GM18909 (cell line): ENCODE measurements around the gene TTLL6.
"Not testable (repeated sequence)": the region's sequence is repeated elsewhere in the genome, so short reads cannot be mapped to it uniquely, and the experiment has no call there.

Source experiments
- ATAC-seq: cut with Tn5 transposase; IDR thresholded peaks from one replicate; pipeline ENCODE4 v1.9.1; 2021; ENCODE audit warnings: mild to moderate bottlenecking; ENCODE audit not compliant: unreplicated experiment, poor library complexity

TTLL6 gene

DNA sequence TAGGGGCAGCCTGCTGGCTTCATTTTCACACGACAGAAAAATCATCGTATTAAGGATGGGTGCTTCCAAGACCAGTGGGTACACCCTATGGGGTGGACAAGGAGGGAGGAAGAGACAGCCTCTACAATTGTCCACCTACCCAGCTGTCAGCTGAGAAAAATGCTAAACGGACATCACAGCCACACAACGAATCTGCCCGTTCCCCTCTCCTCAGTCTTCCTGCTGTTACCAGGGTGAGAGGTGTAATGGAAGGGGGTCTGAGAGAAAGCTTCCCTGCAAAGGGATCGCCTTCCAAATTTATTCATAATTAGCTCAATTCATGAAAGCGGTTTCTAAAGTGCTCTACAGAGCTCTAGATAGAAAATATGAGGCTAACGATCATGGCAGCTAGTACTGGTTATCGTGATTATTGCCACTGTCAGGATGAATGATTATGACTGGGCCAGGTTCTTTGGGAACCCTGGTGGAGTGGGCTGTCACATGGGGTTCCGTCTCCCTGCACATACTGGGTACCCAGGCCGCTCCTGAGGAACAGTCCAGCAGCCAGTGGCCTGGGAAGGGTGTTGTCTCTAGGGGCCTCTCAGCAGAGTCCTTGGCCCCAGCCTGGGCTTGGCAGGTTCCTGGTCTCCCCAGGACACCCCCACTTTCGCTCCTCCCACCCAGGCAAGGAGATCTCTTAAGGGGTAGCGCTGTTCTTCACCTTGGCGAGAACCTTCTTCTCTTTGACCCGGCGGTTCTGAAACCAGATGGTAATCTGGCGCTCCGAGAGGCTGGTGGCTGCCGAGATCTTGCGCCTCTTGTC is 90.7 kb downstream of the TTLL6 start:
- ATAC-seq = no peak

DNA sequence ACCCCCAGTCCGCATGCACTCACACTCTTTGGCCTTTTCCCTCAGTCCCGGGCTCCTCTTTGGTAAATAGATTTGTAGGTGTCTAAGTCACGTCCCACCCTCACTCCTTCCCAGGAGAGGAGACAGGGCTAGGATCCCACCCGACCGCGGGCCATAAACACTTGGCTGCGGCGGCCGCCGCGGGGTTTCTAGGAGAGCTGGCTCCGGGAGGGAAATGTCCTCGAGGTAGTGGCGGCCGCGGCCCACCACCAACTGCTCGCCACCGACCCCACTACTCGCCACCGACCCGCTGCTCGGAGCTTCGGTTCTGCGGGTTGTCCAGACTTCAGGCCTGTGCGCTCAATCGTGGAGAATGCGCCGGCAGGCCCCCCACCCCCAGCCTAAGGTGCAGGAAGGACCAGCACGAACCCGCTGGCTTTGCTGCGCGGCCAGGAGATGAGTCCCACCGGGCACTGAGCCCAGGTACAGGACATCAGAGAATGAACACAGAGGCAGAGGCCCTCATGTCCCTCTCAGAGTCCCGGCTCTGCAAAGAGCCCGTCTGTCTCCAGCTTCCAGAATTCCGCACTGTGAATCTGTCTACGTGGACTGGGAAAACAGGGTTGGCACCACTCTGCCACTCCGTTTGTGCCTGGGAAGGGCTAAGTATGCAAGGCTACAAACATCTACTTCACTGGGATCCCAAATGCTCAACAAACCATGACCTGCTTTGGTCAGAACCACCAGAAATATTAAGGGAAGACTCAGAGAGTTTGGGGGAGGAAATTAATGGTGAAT is 91.6 kb downstream of the TTLL6 start:
- no peak for ATAC-seq

DNA sequence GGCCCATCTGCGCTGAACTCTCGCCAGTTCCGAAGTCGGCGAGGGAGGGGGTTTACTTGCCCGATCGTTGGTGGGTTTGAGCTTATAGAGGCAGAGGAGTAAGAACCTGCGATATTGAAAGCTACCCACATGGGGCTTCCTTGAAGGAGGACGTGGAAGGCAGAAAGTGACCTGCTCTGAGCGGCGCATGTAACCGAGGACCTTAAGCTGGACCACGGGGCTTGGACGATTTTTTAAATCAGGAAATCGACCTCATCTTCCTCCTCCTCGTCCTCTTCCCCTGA is 92.1 kb downstream of the TTLL6 start:
- no peak for ATAC-seq

DNA sequence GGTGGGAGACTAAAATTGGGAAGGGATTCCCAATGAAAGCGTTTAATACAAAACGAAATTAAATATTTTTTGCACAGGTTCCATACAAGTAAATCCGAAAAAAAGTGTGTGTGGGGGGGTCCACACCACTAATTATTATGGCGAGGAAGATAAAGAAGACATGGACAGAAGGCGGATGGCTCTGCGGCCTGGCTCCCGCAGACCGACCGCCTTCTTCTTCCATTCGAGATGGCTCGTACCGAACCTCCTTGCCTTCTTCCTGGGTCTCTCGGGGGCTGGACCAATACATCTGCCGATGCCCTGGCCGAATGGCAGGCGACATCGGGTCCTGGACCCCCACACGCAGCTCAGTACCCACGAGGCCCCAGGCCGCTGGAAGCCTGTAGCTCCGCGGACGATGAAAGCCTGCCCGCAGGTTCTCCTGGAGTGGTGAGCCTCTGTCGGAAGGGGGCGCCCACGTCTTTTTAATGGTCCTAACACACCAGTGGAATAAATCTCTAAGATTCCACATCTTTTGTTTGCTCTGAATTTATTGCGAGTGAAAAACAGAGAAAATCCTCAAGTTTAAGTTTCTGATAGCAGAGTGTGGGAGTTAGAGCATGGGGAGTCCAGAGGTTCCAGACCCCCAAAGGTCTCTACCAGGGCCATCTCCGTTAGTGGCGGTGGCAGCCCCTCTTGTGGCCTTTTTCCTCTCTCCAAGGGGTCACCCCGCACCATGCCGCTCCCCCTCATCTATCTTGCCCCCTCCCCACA is 92.6 kb downstream of the TTLL6 start:
- ATAC-seq = no peak

DNA sequence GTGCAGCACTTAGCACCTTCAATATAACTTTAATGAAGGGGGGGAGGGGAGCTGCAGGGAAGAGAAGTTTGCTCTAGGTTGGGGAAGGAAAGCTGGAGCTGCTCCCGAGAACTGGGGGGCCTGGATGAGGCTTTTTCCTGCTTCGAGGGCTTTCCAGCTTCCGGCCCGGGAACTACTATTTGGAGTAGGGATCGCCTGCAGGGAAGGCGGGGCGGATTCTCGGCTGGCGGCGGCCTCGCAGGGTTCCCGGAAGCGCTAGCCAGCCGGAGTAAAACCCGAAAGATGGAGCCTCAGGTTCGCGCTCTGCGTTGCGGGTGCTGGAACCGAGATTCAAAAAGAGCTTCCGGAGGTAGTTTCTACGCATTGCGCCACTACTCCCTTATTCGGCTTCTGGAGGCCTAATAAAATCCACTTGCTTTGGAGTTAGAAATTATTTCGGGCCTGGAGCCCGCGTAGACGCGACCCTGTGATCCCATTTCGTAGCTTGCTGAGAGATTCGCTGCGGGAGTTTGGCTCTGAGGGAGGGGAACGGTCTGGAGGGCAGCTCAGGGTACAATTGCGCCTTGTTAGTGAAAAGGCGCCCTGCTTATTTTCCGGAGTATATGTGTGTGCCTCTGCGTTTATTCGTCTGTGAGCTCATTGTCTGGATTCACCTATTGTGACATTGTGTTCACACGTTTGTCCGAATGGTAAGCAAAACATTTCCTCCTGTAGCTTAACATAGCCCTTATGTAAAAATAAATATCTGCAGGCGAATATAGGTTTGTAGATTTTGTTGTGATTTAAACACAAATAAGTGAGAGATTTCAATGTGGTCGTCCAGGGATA is 93.4 kb downstream of the TTLL6 start:
- ATAC-seq = no peak

DNA sequence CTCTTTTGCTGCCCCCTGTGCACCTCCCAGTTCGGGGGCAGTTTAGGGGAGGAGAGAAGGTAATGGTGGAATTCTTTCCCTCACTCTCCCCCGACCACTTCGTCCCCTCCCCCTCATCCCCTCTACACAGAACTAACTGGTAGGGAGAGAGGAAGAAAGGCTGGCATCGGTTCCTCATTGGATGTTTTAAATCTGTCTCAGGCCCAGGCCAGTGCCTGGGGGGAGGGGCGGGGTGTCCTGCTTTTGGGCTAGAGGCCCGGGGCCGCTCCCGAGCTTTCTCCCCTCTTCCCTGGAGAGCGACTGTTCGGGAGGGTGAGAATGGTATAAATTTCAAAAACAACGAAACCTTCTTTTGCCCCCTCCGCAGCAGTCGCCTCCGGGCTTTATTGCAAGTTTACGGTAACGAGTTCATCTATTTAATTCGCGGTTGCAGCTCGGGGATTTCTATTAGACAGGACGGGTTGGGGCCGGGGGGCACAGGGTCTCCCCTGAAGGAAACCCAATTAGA is 94.1 kb downstream of the TTLL6 start, which contains the start of gene PRAC2:
PRAC2 (plus strand) TSS at position 271 of the 508 bp plus-strand sequence. CDS start 1,226 bp downstream, outside the sequence.
- no peak for ATAC-seq

DNA sequence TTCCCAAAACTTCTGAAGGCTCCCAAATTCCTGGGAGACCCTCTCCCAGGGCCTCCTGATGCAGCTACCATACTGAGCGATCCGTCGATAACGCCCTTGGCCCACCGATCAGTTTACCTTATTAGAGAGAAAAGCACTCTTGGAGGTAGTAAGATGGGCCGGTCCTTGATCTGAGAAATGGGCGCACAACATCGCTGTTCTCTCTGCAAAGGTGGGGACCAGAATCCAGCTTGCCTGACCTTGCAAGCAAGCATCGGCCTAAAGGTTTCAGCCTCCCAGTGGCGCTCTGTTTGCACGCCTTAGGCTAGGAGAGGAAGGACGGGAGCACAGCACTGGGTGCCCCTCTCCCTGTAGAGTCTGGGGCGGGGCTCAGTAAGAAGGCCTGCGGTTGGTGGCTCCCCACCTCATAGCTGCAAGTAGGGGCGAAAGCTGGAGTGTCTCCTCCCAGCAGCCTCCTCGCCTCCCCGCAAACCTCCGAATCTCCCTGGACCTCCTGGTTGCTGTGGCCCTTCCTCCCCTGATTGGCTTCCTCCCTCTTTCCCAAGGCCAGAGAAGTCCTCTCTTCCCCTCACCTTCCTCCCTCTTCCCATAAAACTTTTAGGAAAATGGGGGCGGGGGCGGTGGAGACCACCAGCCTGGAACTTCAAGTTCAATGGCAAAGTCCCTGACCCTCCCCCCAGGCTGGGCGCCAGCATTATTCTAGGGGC is 94.7 kb downstream of the TTLL6 start, which contains the start of gene PRAC1:
PRAC1 (minus strand) TSS at position 318 of the 707 bp plus-strand sequence; CDS start at position 192, 126 bp downstream.
- ATAC-seq = no peak

DNA sequence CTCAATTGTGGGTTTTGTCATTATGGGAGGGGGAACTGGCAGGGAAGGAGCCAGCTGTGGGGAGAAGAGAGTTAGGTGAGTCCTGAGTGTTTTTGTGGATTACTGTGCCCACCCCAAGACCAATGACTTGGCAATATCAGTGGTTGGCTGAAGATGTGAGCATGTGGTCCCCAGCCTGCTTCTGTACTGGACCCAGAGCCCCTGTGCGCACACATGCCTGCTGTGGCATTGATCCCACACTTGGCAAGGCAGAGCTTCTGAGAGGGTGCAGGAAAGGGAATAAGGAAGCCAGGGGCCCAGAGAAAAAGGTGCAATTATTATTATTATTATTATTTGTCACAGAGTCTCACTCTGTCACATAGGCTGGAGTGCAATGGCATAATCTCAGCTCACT is 96.0 kb downstream of the TTLL6 start:
- ATAC-seq = no peak

DNA sequence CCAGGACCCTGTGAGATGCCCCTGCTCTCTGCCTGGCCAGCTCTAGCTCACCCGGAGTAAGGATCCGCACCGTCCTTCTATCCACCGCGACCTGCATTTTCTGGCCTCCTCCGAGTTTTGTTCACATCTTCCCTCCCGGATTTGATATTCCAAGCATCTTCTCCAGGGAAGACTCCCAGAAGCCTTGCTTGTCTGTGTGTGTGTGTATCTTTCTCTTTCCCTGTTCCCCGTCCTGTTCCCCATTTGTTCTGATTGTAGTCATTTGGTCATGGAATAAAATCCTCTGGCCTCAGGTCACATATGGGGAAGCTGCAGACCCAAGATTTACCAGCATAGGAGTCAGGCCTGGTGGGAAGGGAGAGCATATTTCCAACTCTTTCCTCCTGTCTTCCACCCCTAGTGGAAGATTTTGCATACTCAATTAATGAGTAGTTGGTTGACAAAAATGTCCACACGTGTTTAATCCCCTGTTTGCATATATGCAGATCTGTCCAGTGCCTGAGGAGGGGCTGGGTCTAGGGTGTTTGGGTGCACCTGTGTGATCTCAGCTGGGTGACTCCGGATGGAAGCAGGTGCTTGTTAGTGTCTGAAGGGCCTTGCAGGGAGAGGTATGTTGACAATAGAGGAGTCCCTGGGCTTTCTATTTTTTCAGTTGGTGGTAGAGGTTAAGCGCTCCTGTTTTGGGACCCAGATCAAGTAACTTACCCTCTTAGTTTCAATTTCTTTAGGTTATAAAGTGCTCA is 96.6 kb downstream of the TTLL6 start:
- no peak for ATAC-seq

DNA sequence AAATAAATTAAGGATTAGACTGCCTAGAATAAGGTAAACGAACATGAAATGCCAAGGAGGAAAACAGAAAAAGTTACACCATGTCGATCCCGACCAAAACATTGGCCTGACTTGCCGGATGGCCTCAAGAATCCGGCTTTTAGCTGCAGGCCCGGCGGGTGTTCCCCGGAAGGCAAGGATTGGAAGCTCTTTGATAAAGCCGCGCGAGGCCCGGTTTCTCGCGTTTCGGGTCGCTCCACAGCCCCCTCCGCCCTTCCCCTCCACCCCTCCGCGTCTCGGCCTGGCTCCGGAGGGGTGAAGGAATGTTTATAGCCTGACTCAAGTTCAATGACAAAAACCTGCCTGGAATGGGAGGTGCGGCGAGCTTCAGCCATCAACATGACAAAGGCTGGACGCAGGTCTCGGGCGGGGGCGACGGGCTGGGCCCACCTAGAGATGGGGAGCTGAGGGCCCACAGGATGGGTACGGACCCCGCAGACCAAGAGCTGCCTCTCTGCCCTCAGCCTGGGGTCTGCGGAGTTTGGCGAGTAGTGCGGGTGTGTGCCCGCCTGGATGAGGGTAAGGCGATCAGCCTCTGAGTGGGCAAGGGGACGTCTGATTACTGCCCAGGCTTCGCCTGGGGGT is 97.3 kb downstream of the TTLL6 start:
- no peak for ATAC-seq

DNA sequence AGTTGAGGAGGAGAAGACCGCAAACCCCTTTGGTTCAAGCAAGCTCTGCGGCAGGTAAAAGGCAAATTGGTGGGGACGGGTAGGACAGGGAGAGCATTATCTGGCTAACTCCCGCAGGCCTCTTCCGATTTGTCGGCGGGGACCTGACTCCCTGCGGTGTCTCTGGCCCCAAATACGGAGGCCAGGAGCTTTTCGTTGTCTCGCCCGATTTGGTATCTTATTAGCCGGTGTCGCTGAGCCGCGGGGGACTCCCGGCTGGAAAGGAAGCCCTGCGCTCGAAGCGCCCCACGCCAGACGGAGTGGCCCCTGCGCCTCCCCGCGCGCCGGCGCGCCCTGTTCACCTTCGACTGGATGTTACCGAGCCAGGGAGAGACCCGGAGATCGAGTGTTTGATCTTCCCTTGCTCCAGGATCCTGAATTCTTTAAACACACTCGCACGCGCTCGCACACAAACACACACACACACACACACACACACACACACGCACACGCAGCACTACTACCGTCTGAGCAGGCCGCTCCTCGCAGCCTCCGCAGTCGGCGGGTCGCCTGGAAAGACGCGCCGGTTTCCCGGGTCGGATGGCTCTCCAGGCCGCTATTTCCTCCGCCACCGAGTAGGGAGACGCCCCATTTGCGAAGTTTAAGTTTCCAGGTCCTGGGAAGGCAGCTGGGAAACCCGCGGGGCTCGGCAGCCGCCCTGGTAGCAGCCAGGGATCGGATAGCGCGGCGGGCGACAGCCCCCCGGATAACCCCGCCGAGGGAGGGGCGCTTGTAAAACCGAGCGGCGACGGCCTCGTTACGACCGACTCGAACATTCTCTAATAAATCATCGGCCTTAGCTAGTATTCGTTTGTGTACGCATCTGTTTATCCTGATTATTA is 98.0 kb downstream of the TTLL6 start:
- no peak for ATAC-seq

DNA sequence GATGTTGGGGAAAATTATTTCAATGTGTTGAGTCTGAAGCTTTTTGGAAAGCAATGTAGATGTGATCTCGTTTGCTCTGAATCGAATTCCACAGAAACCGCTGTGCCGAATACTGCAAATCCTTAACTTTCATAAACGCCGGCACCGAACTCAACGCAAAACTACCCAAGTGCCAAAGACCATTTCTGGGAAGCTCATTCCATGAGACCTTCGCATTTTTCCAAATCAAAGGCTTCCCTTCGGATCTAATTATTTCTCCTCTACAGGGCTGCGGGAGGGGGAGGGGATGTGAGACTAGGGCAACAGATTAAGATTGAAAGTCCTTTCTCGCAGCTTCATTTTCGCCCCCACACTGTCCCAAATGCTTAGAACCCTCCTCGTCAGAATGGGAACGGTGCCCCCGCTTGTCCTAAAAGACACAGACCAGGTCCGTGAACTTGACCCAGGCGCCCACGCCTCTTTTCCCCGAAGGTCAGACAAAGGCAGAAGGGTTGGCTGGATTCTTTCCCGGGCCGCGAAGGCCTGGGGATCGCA is 98.7 kb downstream of the TTLL6 start:
- ATAC-seq = no peak

DNA sequence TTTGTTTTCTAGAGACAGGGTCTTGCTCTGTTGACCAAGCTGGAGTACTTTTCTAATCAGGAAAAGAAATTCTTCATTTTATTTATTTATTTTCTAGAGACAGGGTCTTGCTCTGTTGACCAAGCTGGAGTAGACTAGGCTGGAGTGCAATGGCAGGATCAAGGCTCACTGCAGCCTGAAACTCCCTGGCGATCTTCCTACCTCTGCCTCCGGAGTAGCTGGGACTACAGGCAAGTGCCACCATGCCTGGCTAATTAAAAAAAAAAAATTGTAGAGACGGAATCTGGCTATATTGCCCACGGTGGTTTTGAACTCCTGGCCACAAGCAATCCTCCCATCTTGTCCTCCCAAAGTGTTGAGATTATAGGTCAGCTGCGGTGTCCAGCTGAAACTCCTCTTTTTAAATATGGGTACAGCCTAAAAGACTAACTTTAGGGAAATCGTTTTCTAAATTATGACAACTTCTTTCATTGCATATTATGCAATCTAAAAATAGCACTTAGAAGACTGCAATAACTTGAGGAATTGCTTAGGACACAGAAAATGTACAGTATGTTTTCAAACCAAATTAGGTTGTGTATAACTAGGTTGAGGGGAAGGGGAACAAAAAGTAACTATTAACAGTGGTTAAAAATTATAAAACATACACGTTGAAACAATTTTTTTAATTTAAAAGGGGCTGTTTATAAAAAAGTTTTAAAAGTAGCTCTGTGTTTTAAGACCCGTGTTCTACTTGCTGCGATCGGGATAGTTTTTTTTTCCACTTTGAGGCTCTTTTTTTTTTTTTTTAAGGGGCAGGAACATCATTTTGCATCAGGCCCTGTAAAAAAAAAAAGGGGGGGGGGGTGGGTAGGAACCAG is 99.4 kb downstream of the TTLL6 start:
- ATAC-seq = no peak

DNA sequence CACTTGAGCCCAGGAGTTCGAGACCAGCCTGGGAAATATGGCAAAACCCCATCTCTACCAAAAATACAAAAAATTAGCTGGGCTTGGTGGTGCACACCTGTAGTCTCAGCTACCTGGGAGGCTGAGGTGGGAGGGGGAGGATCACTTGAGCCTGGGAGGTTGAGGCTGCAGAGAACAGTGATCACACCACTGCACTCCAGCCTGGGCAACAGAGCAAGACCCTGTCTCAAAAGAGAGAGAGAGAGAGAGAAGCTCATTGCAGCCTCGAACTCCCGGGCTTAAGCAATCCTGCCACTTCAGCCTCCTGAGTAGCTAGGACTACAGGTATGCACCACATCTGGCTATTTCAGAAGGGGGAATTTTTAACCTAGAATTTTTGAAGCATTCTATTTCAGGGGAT is 100.5 kb downstream of the TTLL6 start:
- ATAC-seq = not testable (repeated sequence)

DNA sequence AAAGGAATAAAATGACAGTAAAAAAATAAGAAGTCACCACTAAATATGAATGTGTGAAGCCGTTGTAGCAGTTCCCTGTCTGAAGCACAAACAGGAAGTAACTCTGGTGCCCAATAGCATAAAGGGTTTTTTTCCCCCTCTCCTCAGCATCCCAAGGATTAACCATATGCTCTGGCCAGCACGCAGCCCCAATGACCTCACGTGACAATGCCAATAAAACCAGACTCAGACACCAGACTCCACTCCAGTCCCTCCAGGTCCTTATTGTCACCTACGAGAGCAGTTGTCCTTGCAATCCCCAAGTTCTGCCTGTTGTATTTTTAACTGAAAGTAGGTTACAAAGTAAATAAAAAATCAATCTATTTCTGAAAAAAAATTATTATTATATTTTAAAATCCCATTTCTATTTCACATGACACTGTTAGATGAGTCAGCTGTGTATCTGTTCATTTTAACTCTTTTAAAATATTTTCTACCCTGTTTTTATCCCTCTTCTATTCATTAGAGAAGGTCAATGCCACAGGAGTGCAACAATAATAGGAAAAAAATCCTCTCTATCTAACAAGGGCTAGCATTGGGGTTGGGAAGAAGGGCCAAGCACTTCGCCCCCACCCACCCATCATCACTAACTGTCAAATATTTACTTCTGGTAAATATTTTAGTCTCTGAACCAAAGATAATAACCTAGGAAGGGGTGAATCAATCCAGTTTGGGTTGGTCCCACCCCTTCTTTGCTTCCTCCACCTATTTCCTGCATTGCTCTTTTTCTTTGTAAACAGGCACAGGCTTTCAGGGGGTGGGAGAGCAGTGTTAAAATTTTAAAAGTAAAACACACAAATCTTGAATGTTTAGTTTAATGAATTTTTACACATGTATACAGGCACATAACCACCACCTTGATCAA is 101.3 kb downstream of the TTLL6 start:
- ATAC-seq = no peak
